NB4 (cell line): ENCODE measurements around the gene NPL.

Experiments used
- DNase-seq: peaks from one replicate; pipeline ENCODE4 v3.0.0; 2010; ENCODE audit warnings: low read depth
- H3K4me3 ChIP-seq: one replicate; pipeline ENCODE4 v1.5.1; 2011; ENCODE audit warnings: mild to moderate bottlenecking, low read depth, low read length, moderate library complexity
- CTCF ChIP-seq: IDR thresholded peaks from one replicate; pipeline ENCODE4 v1.5.1; 2012; ENCODE audit warnings: low read depth, low read length
- MYC ChIP-seq: IDR thresholded peaks from 2 replicates; pipeline ENCODE4 v1.6.1; 2011; ENCODE audit warnings: low read depth, low read length
- POLR2A ChIP-seq: IDR thresholded peaks from 2 replicates; pipeline ENCODE4 v1.6.1; 2011; ENCODE audit warnings: mild to moderate bottlenecking; ENCODE audit not compliant: insufficient read length; ENCODE audit errors: extremely low read depth
- TF ChIP-seq, protein P1 (sequence below): IDR thresholded peaks from 2 replicates; pipeline ENCODE4 v1.6.1; 2011; ENCODE audit warnings: low read depth, low read length

NPL gene

DNA sequence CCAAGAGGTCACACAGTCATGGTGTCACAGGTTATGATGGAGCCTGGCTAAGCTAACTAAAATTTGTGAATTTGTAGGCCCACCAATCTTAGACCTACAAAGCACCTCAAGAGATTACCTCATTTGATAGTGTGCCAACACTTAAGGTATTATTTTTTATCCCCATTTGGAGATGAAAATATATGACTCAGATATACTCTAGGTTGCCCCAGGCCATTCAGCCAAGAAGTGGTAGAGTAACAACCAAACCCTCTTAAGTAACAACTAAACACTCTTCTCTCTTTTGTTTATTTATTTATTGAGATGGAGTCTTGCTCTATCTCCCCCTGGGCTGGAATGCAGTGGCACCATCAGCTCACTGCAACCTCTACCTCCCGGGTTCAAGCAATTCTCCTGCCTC, 14.3 kb downstream of the NPL start:
- no peak overlapping the region for H3K4me3 ChIP-seq
- no peak for DNase-seq
- TF ChIP-seq, protein P1, sequence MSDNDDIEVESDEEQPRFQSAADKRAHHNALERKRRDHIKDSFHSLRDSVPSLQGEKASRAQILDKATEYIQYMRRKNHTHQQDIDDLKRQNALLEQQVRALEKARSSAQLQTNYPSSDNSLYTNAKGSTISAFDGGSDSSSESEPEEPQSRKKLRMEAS, result no peak
- TF ChIP-seq POLR2A (no peak), CTCF (no peak), MYC (no peak)

DNA sequence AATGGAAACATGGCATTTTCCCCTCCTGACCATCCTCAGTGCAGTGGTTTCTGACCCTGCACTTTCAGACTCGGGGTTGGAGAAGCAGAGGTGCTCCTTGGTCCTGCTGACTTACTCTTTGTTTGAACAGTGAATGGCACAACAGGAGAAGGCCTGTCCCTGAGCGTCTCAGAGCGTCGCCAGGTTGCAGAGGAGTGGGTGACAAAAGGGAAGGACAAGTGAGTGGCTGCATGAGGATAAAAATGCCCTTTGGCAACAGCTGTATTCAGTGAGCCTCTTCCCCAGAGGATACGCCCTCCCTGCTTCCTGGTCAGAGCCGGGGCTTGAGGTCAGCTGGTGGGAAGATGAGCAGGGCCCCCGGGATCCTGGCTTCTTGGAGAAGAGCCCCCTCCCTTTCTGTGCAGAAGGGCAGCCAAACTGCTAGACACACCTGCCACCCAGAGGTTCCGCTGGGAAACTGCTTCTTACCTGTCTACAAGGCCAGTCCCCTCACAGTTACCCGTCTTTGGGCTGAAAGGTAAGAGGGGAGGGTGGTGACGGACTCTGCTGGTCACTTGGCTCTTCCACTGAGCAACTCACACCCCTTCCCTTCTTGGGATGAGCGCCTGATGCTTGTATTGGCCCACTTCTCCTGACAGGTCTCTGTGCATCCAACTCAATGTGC, 16.6 kb downstream of the NPL start:
- H3K4me3 ChIP-seq, result no peak overlapping the region
- no peak for DNase-seq
- TF ChIP-seq CTCF (no peak), MYC (no peak), POLR2A (no peak)
- TF ChIP-seq, protein P1, result no peak

DNA sequence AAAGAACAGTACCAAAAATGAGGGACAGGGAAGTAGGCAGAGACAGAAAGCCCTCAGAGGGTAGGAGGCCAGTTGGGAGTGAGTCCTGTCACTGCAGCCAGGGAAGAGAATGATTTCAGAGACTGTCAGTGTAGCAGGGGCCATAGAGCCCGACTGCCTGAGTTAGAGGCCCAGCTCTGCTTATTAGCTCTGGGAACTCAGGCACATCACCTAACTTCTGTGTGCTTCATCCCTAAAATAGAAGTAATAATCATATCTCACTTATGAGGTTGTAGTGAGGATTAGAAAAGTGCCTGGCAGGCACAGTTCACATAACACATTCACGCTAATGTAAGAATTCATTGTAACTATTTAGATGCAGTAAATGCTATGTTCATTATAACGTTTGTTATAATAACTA, 18.3 kb downstream of the NPL start:
- TF ChIP-seq, protein P1, result no peak
- TF ChIP-seq POLR2A, result no peak
- no peak for TF ChIP-seq CTCF
- no peak for TF ChIP-seq MYC
- DNase-seq, result no peak
- no peak overlapping the region for H3K4me3 ChIP-seq

DNA sequence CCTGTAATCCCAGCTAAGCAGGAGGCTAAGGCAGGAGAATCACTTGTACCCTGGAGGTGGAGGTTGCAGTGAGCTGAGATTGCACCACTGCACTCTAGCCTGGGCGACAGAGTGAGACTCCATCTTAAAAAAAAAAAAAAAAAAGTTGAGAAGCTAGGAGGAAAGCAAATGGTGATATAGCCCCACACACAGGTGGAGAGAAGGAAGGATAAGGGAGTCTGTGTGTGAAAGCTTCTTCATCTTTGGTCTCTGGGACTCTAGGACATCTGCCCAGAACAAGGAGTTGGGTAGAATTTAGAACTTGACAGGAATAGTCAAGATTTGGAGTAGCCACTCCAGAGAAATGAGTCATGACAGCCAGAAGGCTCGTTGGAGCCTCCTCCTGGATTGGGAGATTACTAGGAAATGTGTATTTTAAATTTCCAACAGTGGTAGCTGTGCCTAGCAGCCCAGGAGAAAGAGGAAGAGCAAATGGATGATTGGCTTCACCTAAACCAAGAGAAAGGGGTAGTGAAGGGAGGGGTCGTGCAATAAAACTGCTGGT, 19.9 kb downstream of the NPL start:
- TF ChIP-seq POLR2A, result no peak
- no peak for TF ChIP-seq MYC
- TF ChIP-seq, protein P1, result no peak
- TF ChIP-seq CTCF, result no peak
- H3K4me3 ChIP-seq, result no peak overlapping the region
- DNase-seq, result no peak

DNA sequence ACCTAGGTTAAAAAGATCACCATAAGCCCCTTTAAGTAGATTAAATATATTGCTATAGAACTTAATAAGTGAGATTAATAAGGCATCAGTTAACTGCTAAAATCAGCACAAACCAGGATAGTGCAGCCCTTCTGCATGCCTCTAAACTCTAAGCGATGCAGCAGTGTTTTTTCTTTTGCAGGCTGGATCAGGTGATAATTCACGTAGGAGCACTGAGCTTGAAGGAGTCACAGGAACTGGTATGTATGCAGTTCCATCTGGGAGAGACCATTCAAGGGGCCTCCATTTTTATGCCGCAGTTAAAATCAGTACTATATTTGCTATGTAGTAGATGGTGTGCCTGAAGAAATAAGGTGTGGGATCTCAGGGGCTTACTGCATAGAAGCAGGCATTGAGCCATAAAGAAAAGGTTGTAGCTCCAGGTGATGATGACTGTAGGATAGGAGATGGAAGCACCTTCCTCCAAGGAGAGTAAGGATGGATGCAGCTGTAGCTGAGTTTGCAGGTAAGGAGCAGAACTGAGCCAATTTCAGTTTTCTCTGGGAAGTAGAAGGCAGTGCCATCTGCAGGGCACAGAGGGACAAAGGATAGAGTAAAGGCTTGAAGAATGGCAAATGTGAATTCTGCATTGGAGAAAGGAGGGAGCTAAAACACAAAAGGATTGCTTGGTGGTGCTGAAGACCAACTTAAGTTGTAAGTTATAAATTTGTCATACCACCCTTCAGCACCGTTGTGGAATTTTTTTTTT, 22.6 kb downstream of the NPL start:
- DNase-seq, result no peak
- TF ChIP-seq, protein P1, result no peak
- TF ChIP-seq POLR2A (no peak), MYC (no peak), CTCF (no peak)
- no peak overlapping the region for H3K4me3 ChIP-seq
